IPS-18a (cell line): Measurements from ENCODE around the gene DNASE1L3.
A peak's percentile ranks its signal among the peaks of the same experiment; 100 is the strongest.

ENCODE experiments used
- H3K27ac ChIP-seq: one replicate; pipeline ENCODE4 v1.5.1; 2013; ENCODE audit warnings: low read length
- H3K27me3 ChIP-seq: one replicate; pipeline ENCODE4 v1.6.1; 2013; ENCODE audit warnings: mild to moderate bottlenecking, low read length; ENCODE audit not compliant: control insufficient read depth, insufficient read depth
- H3K36me3 ChIP-seq: one replicate; pipeline ENCODE4 v1.6.1; 2013; ENCODE audit warnings: low read depth, low read length; ENCODE audit not compliant: control insufficient read depth
- H3K4me1 ChIP-seq: one replicate; pipeline ENCODE4 v1.6.1; 2013; ENCODE audit warnings: low read depth, low read length; ENCODE audit not compliant: control insufficient read depth
- H3K4me3 ChIP-seq: one replicate; pipeline ENCODE4 v1.5.1; 2013; ENCODE audit warnings: low read length
- H3K9ac ChIP-seq: one replicate; pipeline ENCODE4 v1.6.1; 2013; ENCODE audit warnings: mild to moderate bottlenecking, low read length, moderate library complexity
- H3K9me3 ChIP-seq: one replicate; pipeline ENCODE4 v1.6.1; 2013; ENCODE audit warnings: low read depth, low read length; ENCODE audit not compliant: control insufficient read depth

Gene DNASE1L3

GRCh38 chr3:58183221-58183620, 27.6 kb downstream of the DNASE1L3 start:
- Histone ChIP-seq H3K9me3 (no peaks in the 10 kb centered on the region), H3K36me3 (no peaks in the 10 kb centered on the region), H3K27ac (no peak overlapping the region), H3K9ac (no peak overlapping the region), H3K27me3 (peaks cover 6% of the 10 kb centered on the region), H3K4me3 (no peak overlapping the region), H3K4me1 (no peaks in the 10 kb centered on the region)

- peaks cover 7% of the 10 kb centered on the region for H3K27me3 ChIP-seq
- no peaks in the 10 kb centered on the region for H3K4me1 ChIP-seq
- no peak overlapping the region for H3K9ac ChIP-seq
- H3K9me3 ChIP-seq: no peaks in the 10 kb centered on the region
- H3K27ac ChIP-seq: no peak overlapping the region
- H3K36me3 ChIP-seq: no peaks in the 10 kb centered on the region
- H3K4me3 ChIP-seq: no peak overlapping the region
Measured at GRCh38 chr3:58180940-58181587, 29.7 kb downstream of the DNASE1L3 start.

GRCh38 chr3:58180099-58180880, 30.5 kb downstream of the DNASE1L3 start:
- H3K27ac ChIP-seq: no peak overlapping the region
- peaks cover 7% of the 10 kb centered on the region for H3K4me1 ChIP-seq
- H3K9me3 ChIP-seq: no peaks in the 10 kb centered on the region
- H3K36me3 ChIP-seq: no peaks in the 10 kb centered on the region
- H3K4me3 ChIP-seq: no peak overlapping the region
- H3K9ac ChIP-seq: no peak overlapping the region
- H3K27me3 ChIP-seq: peaks cover 7% of the 10 kb centered on the region

- H3K27me3 ChIP-seq: peaks cover 7% of the 10 kb centered on the region
- H3K9ac ChIP-seq: no peak overlapping the region
- no peak overlapping the region for H3K4me3 ChIP-seq
- no peaks in the 10 kb centered on the region for H3K9me3 ChIP-seq
- no peaks in the 10 kb centered on the region for H3K36me3 ChIP-seq
- no peak overlapping the region for H3K27ac ChIP-seq
- peaks cover 10% of the 10 kb centered on the region for H3K4me1 ChIP-seq
Measured at GRCh38 chr3:58179235-58180098, 31.3 kb downstream of the DNASE1L3 start.

GRCh38 chr3:58178528-58179234, 32.1 kb downstream of the DNASE1L3 start:
- H3K9me3 ChIP-seq: no peaks in the 10 kb centered on the region
- H3K27me3 ChIP-seq: peaks cover 7% of the 10 kb centered on the region
- no peak overlapping the region for H3K4me3 ChIP-seq
- H3K4me1 ChIP-seq: peaks cover 12% of the 10 kb centered on the region
- H3K27ac ChIP-seq: no peak overlapping the region
- H3K36me3 ChIP-seq: no peaks in the 10 kb centered on the region
- H3K9ac ChIP-seq: no peak overlapping the region

GRCh38 chr3:58177747-58178527, 32.8 kb downstream of the DNASE1L3 start:
- Histone ChIP-seq H3K9me3 (no peaks in the 10 kb centered on the region), H3K4me1 (peaks cover 17% of the 10 kb centered on the region), H3K27ac (no peak overlapping the region), H3K36me3 (no peaks in the 10 kb centered on the region), H3K9ac (no peak overlapping the region), H3K27me3 (peaks cover 7% of the 10 kb centered on the region), H3K4me3 (peak overlapping the region; percentile 38)

GRCh38 chr3:58176827-58177489, 33.8 kb downstream of the DNASE1L3 start:
- peak overlapping the region; percentile 38 for H3K4me3 ChIP-seq
- H3K27ac ChIP-seq: no peak overlapping the region
- peaks cover 17% of the 10 kb centered on the region for H3K4me1 ChIP-seq
- H3K36me3 ChIP-seq: no peaks in the 10 kb centered on the region
- H3K9ac ChIP-seq: no peak overlapping the region
- no peaks in the 10 kb centered on the region for H3K9me3 ChIP-seq
- H3K27me3 ChIP-seq: peaks cover 7% of the 10 kb centered on the region

- H3K36me3 ChIP-seq: no peaks in the 10 kb centered on the region
- no peaks in the 10 kb centered on the region for H3K9me3 ChIP-seq
- H3K4me1 ChIP-seq: peaks cover 17% of the 10 kb centered on the region
- H3K27ac ChIP-seq: no peak overlapping the region
- H3K4me3 ChIP-seq: no peak overlapping the region
- peaks cover 7% of the 10 kb centered on the region for H3K27me3 ChIP-seq
- H3K9ac ChIP-seq: no peak overlapping the region
Measured at GRCh38 chr3:58176185-58176530, 34.6 kb downstream of the DNASE1L3 start.

- H3K9ac ChIP-seq: no peak overlapping the region
- no peak overlapping the region for H3K27ac ChIP-seq
- no peaks in the 10 kb centered on the region for H3K9me3 ChIP-seq
- H3K27me3 ChIP-seq: peaks cover 7% of the 10 kb centered on the region
- H3K4me3 ChIP-seq: no peak overlapping the region
- peaks cover 17% of the 10 kb centered on the region for H3K4me1 ChIP-seq
- H3K36me3 ChIP-seq: no peaks in the 10 kb centered on the region
Measured at GRCh38 chr3:58175437-58176184, 35.2 kb downstream of the DNASE1L3 start.

- no peak overlapping the region for H3K4me3 ChIP-seq
- H3K27ac ChIP-seq: no peak overlapping the region
- H3K9ac ChIP-seq: no peak overlapping the region
- H3K9me3 ChIP-seq: no peaks in the 10 kb centered on the region
- peaks cover 1% of the 10 kb centered on the region for H3K36me3 ChIP-seq
- peaks cover 17% of the 10 kb centered on the region for H3K4me1 ChIP-seq
- peaks cover 7% of the 10 kb centered on the region for H3K27me3 ChIP-seq
Measured at GRCh38 chr3:58175187-58175436, 35.7 kb downstream of the DNASE1L3 start.
